NCI-H1048 (cell line): ENCODE data around the gene PLS3.

Experiments
- DNase-seq: peaks from one replicate; lab custom pipeline; 2025; lab: John Stamatoyannopoulos, UW

Gene PLS3

GRCh38 chrX:115694028-115694427, 133.1 kb downstream of the PLS3 start:
- no peak for DNase-seq

GRCh38 chrX:115696039-115696438, 135.1 kb downstream of the PLS3 start:
- DNase-seq: no peak

GRCh38 chrX:115696939-115697338, 136.0 kb downstream of the PLS3 start:
- no peak for DNase-seq

GRCh38 chrX:115697806-115698205, 136.8 kb downstream of the PLS3 start:
- DNase-seq: no peak
